Nephron (organoid): ENCODE measurements around the gene SINHCAF.

Experiments
- H3K27ac Mint-ChIP-seq, 3 experiments: 2 replicates each; pipeline ENCODE4 v1.8.0; 2020; ENCODE audit warnings: mixed read lengths in 3 of 3, mild to moderate bottlenecking in 2 of 3, moderate library complexity in 1 of 3
- H3K27me3 Mint-ChIP-seq: 2 replicates; pipeline ENCODE4 v1.8.0; 2021; ENCODE audit warnings: low read depth, mild to moderate bottlenecking, moderate library complexity, mixed read lengths
- H3K36me3 Mint-ChIP-seq: 2 replicates; pipeline ENCODE4 v1.8.0; 2020; ENCODE audit warnings: low read depth, mixed read lengths
- H3K4me1 Mint-ChIP-seq: 2 replicates; pipeline ENCODE4 v1.8.0; 2020; ENCODE audit warnings: mixed read lengths
- H3K4me3 Mint-ChIP-seq, 3 experiments: 2 replicates each; pipeline ENCODE4 v1.8.0; 2020; ENCODE audit warnings: mild to moderate bottlenecking in 3 of 3, mixed read lengths in 3 of 3, moderate library complexity in 2 of 3
- H3K9me3 Mint-ChIP-seq: 2 replicates; pipeline ENCODE4 v1.8.0; 2020; ENCODE audit warnings: mixed read lengths
- TF ChIP-seq, protein P1 (sequence below), 3 experiments: fragments of 200-600 bp; sonication (generic); IDR thresholded peaks; one replicate each; pipeline ENCODE4 v1.5.0; 2021; ENCODE audit warnings: antibody characterized with exemption in 3 of 3; ENCODE audit not compliant: unreplicated experiment in 3 of 3

The SINHCAF gene

DNA sequence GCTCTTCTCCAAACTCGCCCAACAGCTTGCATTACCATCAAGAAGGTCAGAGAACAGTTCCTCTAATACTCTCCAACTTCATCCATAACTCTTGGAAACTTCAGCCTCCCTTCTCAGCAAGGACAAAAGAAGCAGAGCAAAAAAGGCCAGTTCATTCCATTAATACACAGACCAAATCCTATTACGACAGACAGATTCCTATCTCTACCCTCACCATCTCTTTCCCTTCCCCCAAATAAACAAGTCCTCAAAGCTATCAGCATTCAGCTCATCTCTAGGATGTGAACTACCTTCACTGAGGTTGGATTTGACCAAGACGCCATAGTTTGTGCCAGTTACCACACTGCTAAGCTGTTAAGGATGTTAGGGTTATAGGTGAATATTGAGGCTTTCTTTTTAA is 25.2 kb downstream of the SINHCAF start:
- TF ChIP-seq, protein P1, sequence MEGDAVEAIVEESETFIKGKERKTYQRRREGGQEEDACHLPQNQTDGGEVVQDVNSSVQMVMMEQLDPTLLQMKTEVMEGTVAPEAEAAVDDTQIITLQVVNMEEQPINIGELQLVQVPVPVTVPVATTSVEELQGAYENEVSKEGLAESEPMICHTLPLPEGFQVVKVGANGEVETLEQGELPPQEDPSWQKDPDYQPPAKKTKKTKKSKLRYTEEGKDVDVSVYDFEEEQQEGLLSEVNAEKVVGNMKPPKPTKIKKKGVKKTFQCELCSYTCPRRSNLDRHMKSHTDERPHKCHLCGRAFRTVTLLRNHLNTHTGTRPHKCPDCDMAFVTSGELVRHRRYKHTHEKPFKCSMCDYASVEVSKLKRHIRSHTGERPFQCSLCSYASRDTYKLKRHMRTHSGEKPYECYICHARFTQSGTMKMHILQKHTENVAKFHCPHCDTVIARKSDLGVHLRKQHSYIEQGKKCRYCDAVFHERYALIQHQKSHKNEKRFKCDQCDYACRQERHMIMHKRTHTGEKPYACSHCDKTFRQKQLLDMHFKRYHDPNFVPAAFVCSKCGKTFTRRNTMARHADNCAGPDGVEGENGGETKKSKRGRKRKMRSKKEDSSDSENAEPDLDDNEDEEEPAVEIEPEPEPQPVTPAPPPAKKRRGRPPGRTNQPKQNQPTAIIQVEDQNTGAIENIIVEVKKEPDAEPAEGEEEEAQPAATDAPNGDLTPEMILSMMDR (IDR thresholded peaks at IDR 0.05; ENCODE audit: unreplicated experiment in 3 of 3) = no peak
- Mint-ChIP-seq H3K4me3 (no peak overlapping the region), H3K27ac (peak overlapping the region in 1 of 3 experiments; percentile 12), H3K36me3 (peaks cover 89% of the 10 kb centered on the region), H3K27me3 (no peaks in the 10 kb centered on the region), H3K9me3 (no peaks in the 10 kb centered on the region), H3K4me1 (peaks cover 11% of the 10 kb centered on the region)

DNA sequence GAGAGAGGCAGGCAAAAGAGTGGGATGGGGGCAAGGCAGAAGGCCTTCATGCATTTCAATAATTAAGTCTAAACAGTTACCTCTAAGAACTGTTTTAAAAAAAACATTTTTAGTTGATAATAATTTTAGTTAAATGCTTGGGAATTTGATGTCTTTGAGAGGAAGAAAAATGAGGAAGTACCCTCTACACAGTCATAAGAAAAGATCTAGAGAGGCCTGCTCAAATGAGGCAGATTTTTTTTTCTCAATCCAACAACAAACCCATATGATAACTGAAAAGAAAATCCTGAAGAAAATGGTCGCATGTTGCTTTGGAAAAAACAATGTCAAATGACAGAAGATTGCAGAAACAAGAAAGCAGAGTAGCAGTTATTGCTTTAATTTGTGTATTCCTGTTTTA is 25.6 kb downstream of the SINHCAF start:
- H3K4me3 Mint-ChIP-seq = no peak overlapping the region
- TF ChIP-seq, protein P1 (IDR thresholded peaks at IDR 0.05; ENCODE audit: unreplicated experiment in 3 of 3) = no peak
- H3K9me3 Mint-ChIP-seq = no peaks in the 10 kb centered on the region
- H3K27me3 Mint-ChIP-seq = no peaks in the 10 kb centered on the region
- no peak overlapping the region for H3K27ac Mint-ChIP-seq
- peaks cover 87% of the 10 kb centered on the region for H3K36me3 Mint-ChIP-seq
- peaks cover 11% of the 10 kb centered on the region for H3K4me1 Mint-ChIP-seq

DNA sequence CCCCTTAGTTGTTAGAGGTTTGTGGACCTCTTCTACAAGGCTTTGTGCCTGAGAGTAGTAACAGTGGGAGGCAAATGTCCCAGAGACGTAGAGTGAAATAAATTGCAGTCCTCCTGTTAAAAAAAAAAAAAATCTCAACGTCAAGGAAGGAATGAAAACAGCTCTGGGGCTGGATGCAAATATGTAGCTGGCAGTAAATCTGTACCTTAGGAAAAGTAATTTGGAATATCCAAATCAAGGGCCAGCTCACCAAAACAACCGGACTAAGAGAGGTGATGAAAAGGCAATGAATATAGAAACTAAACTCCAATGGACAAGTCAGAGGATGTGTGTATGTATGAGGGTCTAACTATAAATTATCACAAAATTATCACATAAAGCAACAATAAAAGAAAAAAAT is 27.0 kb downstream of the SINHCAF start:
- peaks cover 85% of the 10 kb centered on the region for H3K36me3 Mint-ChIP-seq
- H3K27ac Mint-ChIP-seq = peak overlapping the region in 1 of 3 experiments; percentile 62
- H3K4me1 Mint-ChIP-seq = peaks cover 11% of the 10 kb centered on the region
- TF ChIP-seq, protein P1 (IDR thresholded peaks at IDR 0.05; ENCODE audit: unreplicated experiment in 3 of 3) = no peak
- H3K27me3 Mint-ChIP-seq = no peaks in the 10 kb centered on the region
- H3K9me3 Mint-ChIP-seq = no peaks in the 10 kb centered on the region
- H3K4me3 Mint-ChIP-seq = no peak overlapping the region

DNA sequence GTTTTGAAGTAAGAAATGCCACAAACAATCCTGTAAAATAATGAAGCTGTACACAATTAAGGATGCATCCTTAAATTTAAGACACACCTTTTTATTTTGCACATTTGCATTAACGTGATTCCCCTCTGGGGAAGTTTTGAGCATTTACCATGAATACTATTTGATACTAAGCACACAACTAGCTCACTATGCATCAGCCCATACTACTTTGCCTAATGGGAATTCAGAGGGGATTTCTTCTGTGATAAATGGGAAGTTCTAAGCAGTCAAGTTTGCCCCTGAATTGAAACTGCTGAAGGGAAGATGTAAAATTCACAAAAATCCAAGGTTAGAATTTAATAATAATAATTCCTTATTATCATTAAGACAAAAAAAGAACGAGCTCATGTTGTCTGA is 27.4 kb downstream of the SINHCAF start:
- no peak overlapping the region for H3K4me3 Mint-ChIP-seq
- H3K27ac Mint-ChIP-seq = peak overlapping the region in 1 of 3 experiments; percentile 62
- H3K27me3 Mint-ChIP-seq = no peaks in the 10 kb centered on the region
- no peaks in the 10 kb centered on the region for H3K9me3 Mint-ChIP-seq
- TF ChIP-seq, protein P1 (IDR thresholded peaks at IDR 0.05; ENCODE audit: unreplicated experiment in 3 of 3) = no peak
- peaks cover 85% of the 10 kb centered on the region for H3K36me3 Mint-ChIP-seq
- H3K4me1 Mint-ChIP-seq = peaks cover 11% of the 10 kb centered on the region

DNA sequence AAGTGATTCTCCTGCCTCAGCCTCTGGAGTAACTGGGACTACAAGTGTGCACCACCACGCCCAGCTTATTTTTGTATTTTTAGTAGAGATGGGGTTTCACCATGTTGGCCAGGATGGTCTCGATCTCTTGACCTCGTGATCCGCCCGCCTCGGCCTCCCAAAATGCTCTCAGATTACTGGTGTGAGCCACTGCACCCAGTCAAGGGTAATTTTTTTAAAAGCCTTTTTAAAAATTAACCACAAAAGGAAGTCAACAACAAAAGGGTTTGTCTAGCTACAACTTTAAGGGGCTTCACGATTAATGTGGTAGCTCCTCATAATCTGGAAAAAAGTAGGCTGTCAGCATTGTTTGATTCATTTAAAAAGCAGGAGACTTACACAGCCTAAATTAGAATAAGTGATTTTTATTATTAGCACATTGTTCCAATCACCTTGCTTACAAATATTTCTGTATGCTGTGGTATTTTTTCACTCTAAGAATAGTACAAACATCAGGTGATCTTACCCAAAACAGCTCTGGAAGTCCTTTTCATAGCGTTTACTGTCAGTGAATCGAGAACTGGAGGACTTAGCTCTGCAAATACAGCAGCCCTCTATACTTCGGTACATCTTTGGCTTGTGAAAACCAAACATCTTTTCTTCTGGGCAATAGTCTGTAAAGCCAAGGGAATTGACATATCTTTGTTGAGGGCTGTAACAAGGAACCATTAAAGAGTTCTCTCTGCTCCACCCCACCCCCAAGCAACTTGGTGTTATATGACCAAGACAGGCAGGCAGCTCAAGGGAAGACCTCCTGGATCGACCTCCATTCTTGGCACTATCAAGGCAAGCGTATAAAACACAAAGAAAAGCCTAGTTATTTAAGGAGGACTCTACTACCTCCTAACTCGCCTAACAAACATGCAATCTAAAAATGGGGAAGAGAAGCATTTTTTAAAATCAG is 28.1 kb downstream of the SINHCAF start:
- TF ChIP-seq, protein P1 (IDR thresholded peaks at IDR 0.05; ENCODE audit: unreplicated experiment in 3 of 3) = no peak
- peaks cover 85% of the 10 kb centered on the region for H3K36me3 Mint-ChIP-seq
- H3K27ac Mint-ChIP-seq = no peak overlapping the region
- peaks cover 11% of the 10 kb centered on the region for H3K4me1 Mint-ChIP-seq
- no peaks in the 10 kb centered on the region for H3K27me3 Mint-ChIP-seq
- no peak overlapping the region for H3K4me3 Mint-ChIP-seq
- no peaks in the 10 kb centered on the region for H3K9me3 Mint-ChIP-seq

DNA sequence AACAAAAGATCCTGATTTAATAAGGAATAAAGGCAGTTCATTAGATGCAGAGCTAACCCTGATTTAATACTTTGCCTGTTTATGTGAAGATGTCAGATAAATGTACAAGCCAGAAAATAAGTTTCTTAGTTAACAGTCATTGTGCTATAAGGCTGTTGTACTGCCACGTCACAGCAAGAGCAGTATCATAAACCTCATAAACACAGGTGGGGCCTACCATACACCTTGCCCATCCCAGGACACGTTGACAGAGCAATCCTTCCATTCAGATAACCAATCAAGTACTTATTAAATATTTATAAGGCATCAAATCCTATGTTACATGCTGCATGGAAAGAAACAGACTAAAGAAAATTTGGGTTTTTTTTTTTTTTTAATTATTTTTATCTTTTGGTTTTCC is 36.5 kb downstream of the SINHCAF start:
- no peak overlapping the region for H3K27ac Mint-ChIP-seq
- H3K9me3 Mint-ChIP-seq = no peaks in the 10 kb centered on the region
- peaks cover 87% of the 10 kb centered on the region for H3K36me3 Mint-ChIP-seq
- H3K27me3 Mint-ChIP-seq = no peaks in the 10 kb centered on the region
- H3K4me3 Mint-ChIP-seq = no peak overlapping the region
- TF ChIP-seq, protein P1 (IDR thresholded peaks at IDR 0.05; ENCODE audit: unreplicated experiment in 3 of 3) = no peak
- no peaks in the 10 kb centered on the region for H3K4me1 Mint-ChIP-seq
